Stimulated activated CD4-positive, alpha-beta T cell treated with anti-CD3 and anti-CD28 coated beads, Interleukin-4, amount 100 ng/mL, for 4 hours (primary cell): ENCODE results near the gene PRIM2.
"Not testable (repeated sequence)": the region's sequence is repeated elsewhere in the genome, so short reads cannot be mapped to it uniquely, and the experiment has no call there.

ENCODE experiments used
- DNase-seq, 2 experiments: peaks; one replicate each; pipeline ENCODE4 v3.0.0-alpha.2; 2020

PRIM2 gene, protein sequence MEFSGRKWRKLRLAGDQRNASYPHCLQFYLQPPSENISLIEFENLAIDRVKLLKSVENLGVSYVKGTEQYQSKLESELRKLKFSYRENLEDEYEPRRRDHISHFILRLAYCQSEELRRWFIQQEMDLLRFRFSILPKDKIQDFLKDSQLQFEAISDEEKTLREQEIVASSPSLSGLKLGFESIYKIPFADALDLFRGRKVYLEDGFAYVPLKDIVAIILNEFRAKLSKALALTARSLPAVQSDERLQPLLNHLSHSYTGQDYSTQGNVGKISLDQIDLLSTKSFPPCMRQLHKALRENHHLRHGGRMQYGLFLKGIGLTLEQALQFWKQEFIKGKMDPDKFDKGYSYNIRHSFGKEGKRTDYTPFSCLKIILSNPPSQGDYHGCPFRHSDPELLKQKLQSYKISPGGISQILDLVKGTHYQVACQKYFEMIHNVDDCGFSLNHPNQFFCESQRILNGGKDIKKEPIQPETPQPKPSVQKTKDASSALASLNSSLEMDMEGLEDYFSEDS

DNA sequence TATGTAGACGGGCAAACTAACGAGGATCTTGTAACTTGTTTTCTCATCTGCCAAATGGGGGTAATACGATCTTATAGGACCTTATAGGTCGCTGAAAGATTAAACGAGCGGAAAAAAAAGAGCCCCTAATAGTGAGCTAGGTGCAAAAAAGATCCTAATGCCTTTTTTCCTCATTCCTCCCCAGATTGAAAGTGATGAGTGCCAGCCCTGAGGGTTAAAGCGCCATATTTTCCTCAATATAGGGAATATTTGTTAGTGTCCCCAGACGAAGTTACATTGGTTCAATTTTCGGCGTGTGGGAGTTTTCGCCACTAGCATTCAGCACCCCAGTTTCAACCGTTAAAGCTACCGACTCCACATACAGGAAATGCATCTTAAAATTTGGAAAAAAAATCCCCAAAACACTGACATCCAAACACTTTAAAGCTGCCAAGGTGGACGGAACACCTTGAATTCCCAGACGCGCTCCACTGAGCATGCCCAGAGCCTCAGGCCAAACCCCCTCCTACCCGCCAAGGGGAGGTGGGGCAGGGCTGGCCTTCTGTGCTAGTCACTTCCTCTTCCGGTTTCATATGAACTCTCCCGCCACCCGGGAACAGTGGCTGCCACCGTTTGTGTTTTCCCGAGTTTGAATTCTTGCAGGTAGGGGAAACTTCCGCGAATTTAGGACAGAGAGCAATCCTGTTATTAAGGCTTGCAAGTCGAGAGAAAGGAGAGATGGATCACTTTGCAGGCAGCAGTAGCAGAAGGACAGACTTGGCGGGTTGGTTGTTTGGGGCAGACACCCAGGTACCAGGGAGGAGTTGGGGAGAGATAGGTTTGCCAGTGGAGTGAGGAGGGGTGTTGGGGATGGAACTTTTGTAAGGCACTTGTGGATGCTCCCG, at the start of gene PRIM2:
PRIM2 (plus strand) TSS at position 571 of the 884 bp plus-strand sequence. CDS start 816 bp downstream, outside the sequence.
- DNase-seq, result peak; percentile 75 to 80

DNA sequence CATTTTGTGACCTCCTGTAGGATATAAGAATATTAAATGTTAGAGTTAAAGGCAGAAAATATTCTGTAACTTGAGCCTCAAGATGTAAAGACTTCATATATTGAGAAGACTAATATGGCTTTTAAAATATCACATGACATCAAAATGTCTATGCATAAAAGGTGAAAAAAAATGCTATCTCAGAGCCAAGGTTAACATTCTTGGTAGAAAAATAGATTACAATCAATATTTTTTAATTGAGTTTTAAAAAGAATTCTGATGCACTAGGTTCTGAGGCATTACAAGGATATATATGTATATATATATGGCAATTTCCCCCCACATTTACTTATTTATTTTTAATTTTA, 49.2 kb upstream of the PRIM2 start:
- DNase-seq, result no peak

DNA sequence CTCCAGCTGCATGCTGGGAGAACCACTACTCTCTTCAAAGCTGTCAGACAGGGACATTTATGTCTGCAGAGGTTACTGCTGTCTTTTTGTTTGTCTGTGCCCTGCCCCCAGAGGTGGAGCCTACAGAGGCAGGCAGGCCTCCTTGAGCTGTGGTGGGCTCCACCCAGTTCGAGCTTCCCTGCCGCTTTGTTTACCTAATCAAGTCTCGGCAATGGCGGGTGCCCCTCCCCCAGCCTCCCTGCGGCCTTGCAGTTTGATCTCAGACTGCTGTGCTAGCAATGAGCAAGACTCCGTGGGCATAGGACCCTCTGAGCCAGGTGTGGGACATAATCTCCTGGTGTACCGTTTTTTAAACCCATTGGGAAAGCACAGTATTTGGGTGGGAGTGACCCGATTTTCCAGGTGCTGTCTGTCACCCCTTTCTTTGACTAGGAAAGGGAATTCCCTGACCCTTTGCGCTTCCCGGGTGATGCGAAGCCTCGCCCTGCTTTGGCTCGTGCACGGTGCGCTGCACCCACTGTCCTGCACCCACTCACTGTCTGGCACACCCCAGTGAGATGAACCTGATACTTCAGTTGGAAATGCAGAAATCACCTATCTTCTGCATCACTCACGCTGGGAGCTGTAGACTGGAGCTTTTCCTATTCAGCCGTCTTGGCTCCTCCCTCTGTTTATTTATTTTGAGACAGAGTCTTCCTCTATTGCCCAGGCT, 43.2 kb upstream of the PRIM2 start:
- not testable (repeated sequence) for DNase-seq

DNA sequence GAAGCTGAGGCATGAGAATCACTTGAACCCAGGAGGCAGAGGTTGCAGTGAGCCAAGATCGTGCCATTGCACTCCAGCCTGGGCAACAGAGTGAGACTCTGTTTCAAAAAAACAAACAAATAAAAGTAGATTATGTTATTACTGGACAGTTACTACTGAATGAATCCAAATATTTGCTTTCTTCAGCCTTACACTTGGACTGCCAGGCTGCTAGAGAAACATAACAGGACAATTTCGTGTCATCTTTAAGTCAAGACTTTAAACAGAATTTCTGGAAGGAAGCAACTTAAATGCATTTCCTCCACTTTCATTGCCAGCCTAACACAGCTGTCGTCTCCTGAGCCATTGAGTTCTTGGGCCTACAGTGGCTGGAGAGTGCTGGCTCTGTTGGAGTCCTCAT, 42.0 kb upstream of the PRIM2 start:
- no peak for DNase-seq

DNA sequence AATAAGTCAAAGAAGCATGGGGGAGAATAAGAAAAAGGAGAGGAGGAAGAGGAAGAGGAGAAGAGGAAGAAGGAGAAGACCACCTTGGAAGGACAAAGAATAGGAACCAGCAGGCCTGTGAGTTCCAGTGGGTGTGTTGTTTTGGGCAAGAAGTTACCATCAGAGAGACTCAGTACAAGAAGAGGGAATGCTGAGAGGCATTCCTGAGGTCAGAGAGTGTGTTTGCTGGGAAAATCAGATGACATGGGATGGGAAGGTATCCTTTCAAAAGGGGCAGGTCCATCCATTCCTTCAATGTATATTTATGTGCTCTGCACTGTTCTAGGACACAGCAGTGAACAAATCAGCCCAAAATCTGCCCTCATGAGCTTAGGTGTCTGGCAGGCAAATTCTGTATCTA, 40.5 kb upstream of the PRIM2 start:
- no peak for DNase-seq

DNA sequence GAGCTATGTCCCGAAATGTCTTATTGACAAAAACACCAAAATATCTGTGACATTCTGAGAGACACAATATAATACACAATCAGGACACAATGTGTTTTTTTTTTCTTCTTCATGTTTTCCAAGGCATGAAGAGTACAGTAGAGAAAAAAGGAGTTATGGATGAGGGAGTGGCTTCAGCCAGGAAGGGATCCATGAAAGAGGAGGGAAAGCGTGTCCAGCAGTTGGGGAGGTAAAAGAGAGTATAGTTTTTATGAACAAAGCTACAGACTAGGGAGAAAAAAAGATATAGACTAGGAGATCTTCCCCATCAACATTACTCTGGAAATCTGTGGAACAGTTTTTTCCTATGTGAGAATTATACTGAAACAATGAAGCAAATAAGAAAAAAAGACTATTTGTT, 38.9 kb upstream of the PRIM2 start:
- DNase-seq, result no peak

DNA sequence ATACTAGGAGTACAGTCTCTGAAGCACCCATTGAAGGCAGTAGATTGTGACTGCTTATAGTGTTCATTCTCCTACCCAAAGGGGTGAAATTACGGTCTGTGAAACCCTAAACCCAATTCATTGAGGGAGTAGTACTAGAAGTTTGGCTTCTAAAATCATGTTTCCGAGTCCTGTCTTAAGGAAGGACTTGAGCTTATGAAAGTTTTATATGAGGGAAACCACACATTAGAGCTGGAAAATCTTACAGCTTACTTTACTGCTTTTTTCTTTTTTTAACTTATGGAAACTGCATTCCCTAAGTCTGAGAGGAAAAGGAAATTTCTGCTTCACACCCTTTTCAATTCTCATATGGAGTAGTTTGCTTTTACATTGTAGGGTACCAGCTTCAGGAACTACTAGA, 38.4 kb upstream of the PRIM2 start:
- DNase-seq, result no peak

DNA sequence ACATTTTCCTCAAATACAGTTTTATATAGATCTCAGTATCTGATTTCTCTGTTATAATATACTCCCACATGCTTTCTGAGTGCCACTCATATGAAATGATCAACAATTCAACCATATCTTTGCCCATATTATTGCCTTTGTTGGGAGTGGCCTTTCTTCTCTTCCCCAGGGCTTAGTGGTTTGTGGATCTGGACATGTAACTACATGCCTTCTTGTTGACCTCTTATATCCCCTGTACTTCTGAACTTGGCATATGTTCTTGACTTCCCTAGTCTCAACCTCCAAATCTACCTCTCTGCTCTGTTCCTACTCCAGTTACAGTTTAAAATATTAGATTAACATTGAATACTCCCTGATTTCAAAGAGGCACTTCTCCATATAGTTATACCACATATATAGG, 34.3 kb upstream of the PRIM2 start:
- no peak for DNase-seq

DNA sequence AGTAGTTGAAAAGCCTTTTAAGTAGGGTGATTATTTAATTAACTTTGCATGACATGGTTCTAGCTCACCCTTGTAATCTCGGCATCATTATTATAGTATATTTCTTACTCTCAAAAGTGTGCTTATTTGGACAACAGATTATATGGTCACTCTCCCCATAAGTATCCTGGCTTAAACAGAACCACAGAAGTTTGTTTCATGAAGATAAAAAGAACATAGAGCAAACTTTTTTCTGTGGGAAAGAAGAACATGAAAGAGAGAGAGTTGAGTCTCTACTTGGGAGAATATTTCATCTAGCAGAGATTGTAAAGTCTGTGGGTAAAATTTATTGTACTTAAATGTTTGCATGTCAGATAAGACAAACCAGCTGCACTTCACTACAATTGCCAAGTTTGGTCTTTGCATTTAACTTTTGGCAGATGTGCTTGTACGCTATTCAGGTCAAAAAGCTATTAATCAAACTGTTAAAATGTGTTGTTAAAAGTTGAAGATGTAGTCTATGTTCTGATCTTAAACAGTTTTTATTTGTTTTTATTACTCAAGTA, 33.4 kb upstream of the PRIM2 start:
- DNase-seq, result no peak

DNA sequence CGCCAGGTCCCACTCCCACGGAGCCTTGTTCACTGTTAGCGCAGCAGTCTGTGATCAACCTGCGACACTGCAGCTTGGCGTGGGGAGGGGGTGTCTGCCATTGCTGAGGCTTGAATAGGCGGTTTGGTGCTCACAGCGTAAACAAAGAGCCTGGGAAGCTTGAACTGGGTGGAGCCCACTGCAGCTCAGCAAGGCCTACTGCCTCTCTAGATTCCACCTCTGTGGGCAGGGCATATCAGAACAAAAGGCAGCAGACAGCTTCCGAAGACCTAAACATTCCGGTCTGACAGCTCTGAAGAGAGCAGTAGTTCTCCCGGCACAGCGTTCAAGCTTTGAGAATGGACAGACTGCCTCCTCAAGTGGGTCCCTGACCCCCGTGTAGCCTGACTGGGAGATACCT, 29.3 kb upstream of the PRIM2 start:
- DNase-seq, result not testable (repeated sequence)

DNA sequence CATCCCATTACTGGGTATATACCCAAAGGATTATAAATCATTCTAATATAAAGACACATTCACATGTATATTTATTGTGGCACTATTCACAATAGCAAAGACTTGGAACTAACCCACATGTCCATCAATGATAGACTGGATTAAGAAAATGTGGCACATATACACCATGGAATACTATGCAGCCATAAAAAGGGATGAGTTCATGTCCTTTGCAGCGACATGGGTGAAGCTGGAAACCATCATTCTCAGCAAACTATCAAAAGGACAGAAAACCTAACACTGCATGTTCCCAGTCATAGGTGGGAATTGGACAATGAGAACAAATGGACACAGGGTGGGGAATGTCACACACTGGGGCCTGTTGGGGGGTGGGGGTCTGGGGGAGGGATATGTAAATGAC, 24.0 kb upstream of the PRIM2 start:
- not testable (repeated sequence) for DNase-seq

DNA sequence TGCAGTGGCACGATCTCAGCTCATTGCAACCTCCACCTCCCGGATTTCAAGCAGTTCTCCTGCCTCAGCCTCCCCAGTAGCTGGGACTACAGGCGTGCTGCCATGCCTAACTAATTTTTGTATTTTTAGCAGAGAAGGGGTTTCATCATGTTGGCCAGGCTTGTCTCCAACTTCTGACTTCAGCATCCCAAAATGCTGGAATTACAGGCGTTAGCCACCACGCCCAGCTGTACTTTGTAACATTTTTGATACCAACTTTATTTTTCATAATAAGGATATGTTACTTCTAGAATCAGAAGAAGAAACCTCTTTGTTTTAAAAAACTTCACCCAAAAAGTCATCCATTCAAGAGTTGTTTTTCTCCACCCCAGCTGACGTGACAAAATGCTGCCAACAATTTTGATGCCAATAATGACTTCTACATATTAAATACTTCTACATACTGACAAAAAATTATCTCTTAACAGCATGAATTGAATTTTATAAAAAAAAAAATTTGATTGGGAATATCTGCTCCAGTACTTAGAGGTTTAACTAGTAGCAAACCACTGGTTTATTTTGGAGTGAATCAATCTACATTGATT, 22.5 kb upstream of the PRIM2 start:
- DNase-seq, result no peak

DNA sequence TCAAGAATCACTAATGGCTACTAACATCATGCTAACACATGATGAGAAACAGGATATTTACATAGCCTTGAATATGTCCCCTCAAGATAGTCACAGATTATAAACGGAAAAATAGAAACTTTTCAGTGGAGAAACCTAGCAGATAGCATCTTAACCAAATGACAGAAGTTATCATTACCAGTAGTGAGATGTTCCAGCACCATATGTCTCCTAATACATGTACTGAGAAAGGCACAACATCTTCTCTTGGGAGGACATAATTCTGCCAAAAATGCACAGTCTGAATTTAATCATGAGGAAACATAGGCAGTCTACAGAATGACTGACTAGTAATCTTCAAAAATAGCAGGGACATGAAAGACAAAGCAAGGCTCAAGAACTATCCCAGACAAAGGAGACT, 19.9 kb upstream of the PRIM2 start:
- no peak for DNase-seq

DNA sequence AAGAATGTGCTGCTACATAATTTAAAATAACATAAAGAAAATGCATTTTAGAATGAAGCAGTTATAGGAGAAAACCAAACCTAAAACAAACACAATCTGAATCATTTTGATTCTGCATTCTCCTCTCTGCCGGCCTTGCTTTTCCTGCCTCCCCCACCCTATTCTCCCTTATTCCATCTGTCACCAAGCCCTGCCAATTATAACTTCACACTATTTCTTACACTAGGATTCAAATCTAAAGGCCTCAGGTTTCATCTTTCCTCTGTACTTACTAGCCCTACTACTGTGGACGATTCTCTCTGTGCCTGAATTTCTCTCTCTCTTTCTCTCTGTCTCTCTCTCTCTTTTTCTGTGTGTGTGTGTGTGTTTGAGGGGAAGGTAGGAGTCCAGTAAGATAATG, 18.7 kb upstream of the PRIM2 start:
- DNase-seq, result no peak

DNA sequence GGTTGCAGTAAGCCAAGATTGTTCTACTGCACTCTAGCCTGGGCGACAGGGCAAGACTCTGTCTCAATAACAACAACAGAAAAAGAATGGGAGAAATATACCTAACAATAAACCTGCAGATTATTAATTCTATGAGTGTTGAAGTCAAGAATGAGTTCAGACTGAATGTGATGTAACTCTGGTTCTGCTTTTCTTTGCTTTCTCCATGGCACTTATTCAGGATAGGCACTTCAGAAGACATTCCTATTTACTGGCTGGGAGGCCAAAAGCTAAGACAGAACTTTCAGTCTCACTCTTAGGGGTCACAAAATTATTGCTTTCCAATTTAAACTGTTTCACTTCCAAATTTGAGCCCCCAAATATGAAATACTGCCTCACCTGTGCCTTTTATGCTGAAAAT, 15.7 kb upstream of the PRIM2 start:
- no peak for DNase-seq

DNA sequence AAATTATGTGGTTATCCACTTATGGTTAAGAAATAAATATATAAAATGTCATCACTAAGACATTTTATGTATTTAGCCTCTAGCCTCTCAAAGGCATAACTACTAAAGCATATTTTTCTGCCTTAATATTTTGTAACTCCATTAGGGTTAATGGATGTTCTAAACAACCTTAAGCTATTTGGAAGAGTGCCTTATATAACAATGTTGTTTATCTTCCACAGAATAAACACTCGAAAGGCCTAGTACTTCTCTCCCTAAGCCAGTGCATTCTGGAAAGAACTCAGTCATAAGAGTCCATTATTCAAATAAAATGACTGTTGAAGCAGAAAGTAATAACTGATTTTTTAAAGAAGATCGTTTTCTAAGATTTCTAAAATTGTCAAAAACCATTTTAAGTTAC, 15.0 kb upstream of the PRIM2 start:
- no peak for DNase-seq

DNA sequence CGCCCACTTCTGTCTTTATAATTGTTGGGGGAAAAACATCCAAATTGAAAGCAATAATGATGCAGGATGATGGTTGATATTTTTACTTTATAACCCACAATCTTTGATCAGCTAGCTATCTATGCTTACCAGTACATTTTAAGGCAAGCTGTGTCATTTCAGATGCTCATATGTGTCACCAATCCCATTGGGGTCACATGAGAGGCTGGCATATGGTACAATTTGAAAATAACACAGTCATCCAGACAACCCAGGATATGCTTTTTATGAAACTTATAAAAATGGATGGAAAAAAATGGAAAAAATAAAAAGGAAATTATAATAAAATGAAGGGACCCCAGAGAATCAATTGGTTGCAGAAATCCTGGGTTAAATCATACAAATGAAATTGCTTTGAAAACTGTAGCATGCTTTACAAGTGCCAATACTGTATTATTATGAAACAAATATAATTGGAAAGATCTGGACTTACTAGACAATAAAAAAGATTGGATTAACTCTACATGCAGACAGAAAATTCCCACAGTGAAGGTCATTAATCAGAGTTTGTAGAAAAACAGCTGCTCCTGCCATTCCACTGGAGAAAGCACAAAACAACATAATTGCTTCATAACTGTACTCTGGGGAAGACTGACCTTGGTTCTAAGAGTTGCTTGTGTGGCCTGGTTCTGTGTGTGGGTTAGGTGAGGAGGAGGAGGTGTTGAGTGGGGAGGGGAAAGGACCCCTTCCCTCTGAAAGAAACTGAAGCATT, 13.3 kb upstream of the PRIM2 start:
- no peak for DNase-seq

DNA sequence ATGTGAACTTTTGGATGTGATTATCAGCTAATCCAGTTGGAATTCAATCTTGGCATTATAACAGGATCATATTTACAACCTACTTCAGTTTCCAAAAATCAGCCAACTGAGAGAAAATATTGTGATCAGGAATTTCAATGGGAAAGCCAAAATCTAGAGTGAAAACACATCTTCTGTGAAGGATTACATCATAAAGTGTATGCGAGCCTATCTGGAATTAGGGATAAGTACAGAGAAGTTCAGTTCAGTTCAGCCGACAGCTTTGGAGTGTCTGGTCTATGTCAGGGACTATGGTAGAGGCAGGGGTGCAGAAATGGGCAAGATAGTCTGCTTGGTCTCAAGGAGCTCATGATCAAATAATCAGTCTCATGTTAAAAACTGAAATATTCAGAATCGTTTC, 12.3 kb upstream of the PRIM2 start:
- no peak for DNase-seq

DNA sequence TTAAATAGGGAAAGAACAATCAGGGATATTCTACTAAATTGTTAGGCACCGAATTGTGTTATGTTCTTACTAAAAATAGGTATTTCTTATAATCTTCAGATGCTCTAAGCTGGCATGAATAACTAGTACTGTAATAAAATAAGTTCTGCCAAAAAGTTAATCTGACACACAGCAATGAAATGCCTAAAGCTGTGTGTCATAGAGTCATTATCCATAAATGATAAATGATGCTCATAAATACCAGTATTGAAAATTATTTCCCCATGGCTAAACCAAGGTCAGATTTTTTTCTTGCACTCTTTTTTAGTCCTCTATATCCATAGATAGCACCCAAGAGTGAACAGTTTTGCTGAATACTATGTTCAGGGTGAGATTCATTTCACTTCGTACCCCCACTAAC, 11.7 kb upstream of the PRIM2 start:
- DNase-seq, result no peak

DNA sequence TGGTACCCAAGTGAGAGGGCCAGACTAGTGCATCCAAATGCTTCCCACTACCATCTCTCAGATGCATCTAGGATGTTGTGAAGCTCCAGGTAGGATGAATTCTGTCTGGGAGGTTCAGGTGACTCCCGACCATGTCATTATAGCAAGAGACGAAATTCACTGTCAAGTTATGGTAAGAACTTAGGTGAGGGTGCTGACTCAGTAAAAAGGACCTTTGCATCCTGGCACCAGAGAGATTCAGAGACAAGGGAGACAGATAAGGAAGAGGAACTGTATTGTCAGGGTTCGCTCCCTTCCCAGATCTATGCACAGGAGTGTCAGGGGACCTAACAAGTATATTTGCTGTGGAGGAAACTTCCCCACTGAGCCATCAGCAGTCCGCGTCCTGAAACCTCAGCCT, 11.2 kb upstream of the PRIM2 start:
- no peak for DNase-seq

DNA sequence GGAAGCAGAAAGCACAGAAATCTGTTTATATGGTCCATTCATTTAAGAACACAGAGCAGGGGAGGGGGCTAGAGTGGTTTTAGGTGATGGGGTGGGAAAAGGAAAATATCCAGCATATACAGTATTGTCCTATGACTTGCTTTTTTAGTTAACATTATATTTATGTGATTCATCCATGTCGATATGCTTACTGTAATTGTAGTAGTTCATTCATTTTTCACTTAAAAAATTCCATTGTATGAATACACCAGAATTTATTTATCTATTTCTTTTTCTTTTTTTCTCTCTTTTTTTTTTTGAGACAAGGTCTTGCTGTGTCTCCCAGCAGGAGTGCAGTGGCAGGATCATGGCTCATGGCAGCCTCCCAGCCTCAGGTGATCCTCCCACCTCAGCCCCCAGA, 9.6 kb upstream of the PRIM2 start:
- no peak for DNase-seq

DNA sequence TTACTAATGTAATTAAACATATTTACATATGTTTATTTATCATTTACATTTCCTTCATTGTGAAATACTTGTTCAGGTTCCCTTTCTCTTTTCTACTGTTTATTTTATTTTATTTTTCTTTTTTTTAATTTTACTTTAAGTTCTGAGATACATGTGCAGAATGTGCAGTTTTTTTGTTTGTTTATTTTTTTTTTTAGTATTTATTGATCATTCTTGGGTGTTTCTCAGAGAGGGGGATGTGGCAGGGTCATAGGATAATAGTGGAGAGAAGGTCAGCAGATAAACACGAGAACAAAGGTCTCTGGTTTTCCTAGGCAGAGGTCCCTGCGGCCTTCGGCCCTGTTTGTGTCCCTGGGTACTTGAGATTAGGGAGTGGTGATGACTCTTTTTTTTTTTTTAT, 8.7 kb upstream of the PRIM2 start:
- not testable (repeated sequence) for DNase-seq
